PFSK-1 (cell line): Measurements from ENCODE around the gene BACE2.

Experiments
- FOXP2 ChIP-seq: optimal IDR thresholded peaks from 2 replicates; pipeline ENCODE3; 2011; ENCODE audit warnings: borderline replicate concordance, control low read depth, inconsistent platforms; ENCODE audit not compliant: insufficient read depth; ENCODE audit errors: extremely low read length, extremely low read depth
- POLR2AphosphoS5 ChIP-seq: IDR thresholded peaks from 2 replicates; pipeline ENCODE4 v1.6.1; 2012; ENCODE audit warnings: low read depth, mild to moderate bottlenecking, control low read depth, low read length, moderate library complexity
- SIN3A ChIP-seq: IDR thresholded peaks from 2 replicates; pipeline ENCODE4 v1.6.1; 2012; ENCODE audit warnings: mild to moderate bottlenecking, low read length, moderate library complexity, borderline replicate concordance; ENCODE audit not compliant: insufficient read depth
- TAF1 ChIP-seq: IDR thresholded peaks from 2 replicates; pipeline ENCODE4 v1.6.1; 2012; ENCODE audit warnings: low read length, control low read depth, borderline replicate concordance; ENCODE audit not compliant: insufficient read depth
- TF ChIP-seq, protein P1 (sequence below), 2 experiments: IDR thresholded peaks; 2 replicates each; pipeline versions ENCODE4 v1.6.1 to v1.8.0; 2011 to 2012; ENCODE audit warnings: low read depth in 2 of 2, low read length in 2 of 2, control low read depth in 1 of 2, inconsistent platforms in 1 of 2, mild to moderate bottlenecking in 1 of 2, moderate library complexity in 1 of 2; ENCODE audit not compliant: insufficient read depth in 1 of 2

The BACE2 gene

DNA sequence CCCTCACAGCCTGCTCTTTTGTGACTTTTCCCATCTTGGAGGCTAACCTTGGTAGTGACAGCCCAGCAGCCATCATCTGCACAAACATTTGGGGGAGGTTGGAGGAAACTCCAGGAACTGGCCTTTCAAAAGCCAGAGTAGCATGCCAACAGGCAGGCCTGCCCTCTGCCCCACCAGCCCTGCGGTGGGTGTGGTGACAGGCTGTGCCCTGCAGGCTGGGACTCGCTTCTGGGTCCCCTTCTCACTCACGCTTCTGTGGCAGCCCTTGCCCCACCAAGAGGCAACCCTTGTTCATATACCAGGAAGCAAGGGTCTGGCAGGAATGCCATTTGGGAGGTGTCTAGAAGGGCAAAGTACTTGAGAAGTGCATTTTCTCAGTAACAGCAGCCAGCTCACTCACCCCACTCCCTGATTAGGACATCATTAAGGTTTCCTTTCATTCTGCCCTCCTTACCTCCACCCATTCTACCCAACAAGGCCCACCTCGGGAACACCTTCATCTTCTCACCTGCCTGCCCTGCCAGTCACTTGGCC is 127.8 kb downstream of the BACE2 start:
- TF ChIP-seq, protein P1, sequence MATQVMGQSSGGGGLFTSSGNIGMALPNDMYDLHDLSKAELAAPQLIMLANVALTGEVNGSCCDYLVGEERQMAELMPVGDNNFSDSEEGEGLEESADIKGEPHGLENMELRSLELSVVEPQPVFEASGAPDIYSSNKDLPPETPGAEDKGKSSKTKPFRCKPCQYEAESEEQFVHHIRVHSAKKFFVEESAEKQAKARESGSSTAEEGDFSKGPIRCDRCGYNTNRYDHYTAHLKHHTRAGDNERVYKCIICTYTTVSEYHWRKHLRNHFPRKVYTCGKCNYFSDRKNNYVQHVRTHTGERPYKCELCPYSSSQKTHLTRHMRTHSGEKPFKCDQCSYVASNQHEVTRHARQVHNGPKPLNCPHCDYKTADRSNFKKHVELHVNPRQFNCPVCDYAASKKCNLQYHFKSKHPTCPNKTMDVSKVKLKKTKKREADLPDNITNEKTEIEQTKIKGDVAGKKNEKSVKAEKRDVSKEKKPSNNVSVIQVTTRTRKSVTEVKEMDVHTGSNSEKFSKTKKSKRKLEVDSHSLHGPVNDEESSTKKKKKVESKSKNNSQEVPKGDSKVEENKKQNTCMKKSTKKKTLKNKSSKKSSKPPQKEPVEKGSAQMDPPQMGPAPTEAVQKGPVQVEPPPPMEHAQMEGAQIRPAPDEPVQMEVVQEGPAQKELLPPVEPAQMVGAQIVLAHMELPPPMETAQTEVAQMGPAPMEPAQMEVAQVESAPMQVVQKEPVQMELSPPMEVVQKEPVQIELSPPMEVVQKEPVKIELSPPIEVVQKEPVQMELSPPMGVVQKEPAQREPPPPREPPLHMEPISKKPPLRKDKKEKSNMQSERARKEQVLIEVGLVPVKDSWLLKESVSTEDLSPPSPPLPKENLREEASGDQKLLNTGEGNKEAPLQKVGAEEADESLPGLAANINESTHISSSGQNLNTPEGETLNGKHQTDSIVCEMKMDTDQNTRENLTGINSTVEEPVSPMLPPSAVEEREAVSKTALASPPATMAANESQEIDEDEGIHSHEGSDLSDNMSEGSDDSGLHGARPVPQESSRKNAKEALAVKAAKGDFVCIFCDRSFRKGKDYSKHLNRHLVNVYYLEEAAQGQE (IDR thresholded peaks at IDR 0.05; ENCODE audit: insufficient read depth in 1 of 2, low read depth in 2 of 2, low read length in 2 of 2) = no peak

DNA sequence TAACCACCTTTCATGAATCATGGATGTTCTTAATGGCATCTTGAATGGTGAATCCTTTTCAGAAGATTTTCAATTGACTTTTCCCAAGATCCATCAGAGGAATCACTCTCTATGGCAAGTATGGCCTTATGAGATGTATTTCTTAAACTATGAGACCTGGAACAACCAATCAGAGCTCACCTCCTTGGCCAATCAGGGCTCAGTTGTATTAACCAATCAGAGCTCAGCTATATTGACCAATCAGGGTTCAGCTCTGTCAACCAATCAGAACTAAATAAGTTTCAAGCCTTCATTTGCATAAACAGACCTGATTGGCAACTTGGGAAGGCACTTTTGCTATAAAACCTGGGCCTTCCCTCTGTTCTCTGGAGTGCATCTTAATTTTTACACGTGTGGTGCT is 135.0 kb downstream of the BACE2 start:
- TF ChIP-seq SIN3A (no peak), TAF1 (no peak), POLR2AphosphoS5 (no peak), FOXP2 (no peak)
- TF ChIP-seq, protein P1 (IDR thresholded peaks at IDR 0.05; ENCODE audit: insufficient read depth in 1 of 2, low read depth in 2 of 2, low read length in 2 of 2) = no peak

DNA sequence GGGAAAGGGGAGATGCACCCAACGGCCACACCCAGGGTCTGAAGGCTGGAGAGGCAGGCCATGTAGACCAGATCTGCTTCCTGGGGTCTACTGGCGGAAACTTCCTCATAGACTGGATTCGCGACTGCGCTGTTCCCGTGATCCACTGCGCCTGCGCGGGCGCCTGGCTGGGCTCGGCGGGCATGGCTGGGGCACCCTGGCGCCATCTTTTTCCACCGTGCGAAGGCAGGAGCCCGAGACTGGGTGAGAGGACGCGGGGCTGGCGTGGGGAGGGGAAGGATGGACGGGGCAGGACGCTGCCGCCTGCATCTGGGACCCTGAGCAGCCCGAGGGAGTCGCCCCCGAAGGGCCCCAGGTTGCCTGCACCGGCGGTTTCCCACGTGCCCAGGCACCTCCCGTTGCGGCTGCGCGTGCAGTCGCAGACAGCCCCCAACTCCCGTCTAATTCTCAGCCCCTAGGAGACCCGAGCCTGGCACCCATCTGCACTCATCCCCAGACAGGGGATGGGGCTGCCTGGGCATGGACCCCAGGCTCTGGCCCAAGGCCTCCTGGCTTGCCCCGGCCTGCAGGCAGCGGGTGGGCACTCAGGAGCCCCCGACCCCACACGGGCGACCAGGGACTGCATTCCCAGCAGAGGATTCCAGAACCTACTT is 136.2 kb downstream of the BACE2 start:
- TF ChIP-seq, protein P1 (IDR thresholded peaks at IDR 0.05; ENCODE audit: insufficient read depth in 1 of 2, low read depth in 2 of 2, low read length in 2 of 2) = no peak
- TF ChIP-seq TAF1 (no peak), SIN3A (no peak), FOXP2 (no peak)

DNA sequence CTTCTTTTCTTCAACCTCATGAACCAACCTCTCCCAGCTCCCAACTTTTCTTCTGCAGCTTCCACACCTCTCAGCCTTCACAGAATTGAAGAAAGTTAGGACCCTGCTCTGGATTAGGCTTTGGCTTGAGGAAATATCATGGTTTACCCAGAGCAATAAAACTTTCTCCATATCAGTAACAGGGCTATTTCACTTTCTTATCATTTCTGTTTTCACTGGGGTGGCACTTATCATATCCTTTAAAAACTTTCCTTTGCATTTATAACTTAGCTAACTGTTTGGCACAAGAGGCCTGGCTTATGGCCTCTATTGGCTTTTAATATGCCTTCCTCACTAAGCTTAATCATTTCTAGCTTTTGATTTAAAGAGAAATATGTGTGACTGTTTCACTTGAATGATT is 139.3 kb downstream of the BACE2 start:
- TF ChIP-seq SIN3A (no peak), FOXP2 (no peak), POLR2AphosphoS5 (no peak), TAF1 (no peak)
- TF ChIP-seq, protein P1 (IDR thresholded peaks at IDR 0.05; ENCODE audit: insufficient read depth in 1 of 2, low read depth in 2 of 2, low read length in 2 of 2) = no peak

DNA sequence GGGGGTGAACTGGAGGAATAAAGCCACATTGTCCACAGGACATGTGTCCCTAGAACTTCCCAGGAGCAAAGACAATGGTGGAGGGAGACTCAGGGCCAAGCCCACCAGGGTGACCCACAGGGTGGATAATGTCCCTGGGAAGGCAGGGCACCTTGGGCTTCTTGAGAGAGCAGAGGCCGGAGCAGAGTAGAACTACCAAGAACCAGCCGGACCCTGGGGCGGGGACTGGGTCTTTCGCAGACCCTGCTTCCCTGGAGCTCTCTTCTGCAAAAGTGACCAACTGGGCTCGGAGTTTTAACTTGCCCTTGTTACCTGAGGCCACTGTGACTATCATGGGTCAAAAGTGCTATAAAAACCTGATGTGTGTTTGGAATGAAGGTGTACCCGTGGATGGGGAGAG is 147.8 kb downstream of the BACE2 start:
- TF ChIP-seq, protein P1 (IDR thresholded peaks at IDR 0.05; ENCODE audit: insufficient read depth in 1 of 2, low read depth in 2 of 2, low read length in 2 of 2) = no peak
- TF ChIP-seq POLR2AphosphoS5 (no peak), SIN3A (no peak), FOXP2 (no peak)
